Measurements from ENCODE around the gene TOMM70. TPM values are rescaled to one million over a fixed set of nuclear protein-coding genes. Genes with fewer than 3 reads are reported as not detected.

The TOMM70 gene
- total and polyA plus RNA-seq, 2 of the 13 experiments (the other 11 are each of a cell fraction or from before 2014, with no cell fraction given): 27.0 to 77.2 TPM

GRCh38 chr3:100352296-100353231 is 48.3 kb downstream of the TOMM70 start (continued):
- TF ChIP-seq LCORL (IDR thresholded peaks at IDR 0.05) (no peak), LCORL (CRISPR knock-in tag; IDR thresholded peaks at IDR 0.05) (0 out of 2 replicates have a peak, but pooled peaks have one; percentile 27), HNRNPLL (IDR thresholded peaks at IDR 0.05; ENCODE audit: low read depth, low read length, poor library complexity, severe bottlenecking) (no peak), CAMTA2 (CRISPR knock-in tag; IDR thresholded peaks at IDR 0.05; ENCODE audit: borderline replicate concordance) (no peak), RBM39 (IDR thresholded peaks at IDR 0.05; ENCODE audit: low read depth, low read length, poor library complexity, severe bottlenecking) (no peak), TFAP4 (IDR thresholded peaks at IDR 0.05; ENCODE audit: borderline replicate concordance, low read depth) (no peak), CCDC6 (CRISPR knock-in tag; IDR thresholded peaks at IDR 0.05) (no peak), ZNF776 (CRISPR knock-in tag; IDR thresholded peaks at IDR 0.05) (no peak), ZNF33B (CRISPR knock-in tag; IDR thresholded peaks at IDR 0.05) (0 out of 2 replicates have a peak, but pooled peaks have one; percentile 36), ATM (IDR thresholded peaks at IDR 0.05; ENCODE audit: borderline replicate concordance) (no peak), NR2F6 (IDR thresholded peaks at IDR 0.05) (no peak), NR2F6 (CRISPR knock-in tag; IDR thresholded peaks at IDR 0.05) (no peak), MATR3 (CRISPR knock-in tag; IDR thresholded peaks at IDR 0.05) (no peak), RXRA (CRISPR knock-in tag; IDR thresholded peaks at IDR 0.05) (no peak), ELK4 (CRISPR knock-in tag; IDR thresholded peaks at IDR 0.05; ENCODE audit: borderline replicate concordance) (no peak), ZNF383 (CRISPR knock-in tag; IDR thresholded peaks at IDR 0.05; ENCODE audit: borderline replicate concordance) (no peak), ZBTB1 (CRISPR knock-in tag; IDR thresholded peaks at IDR 0.05; ENCODE audit: borderline replicate concordance) (no peak), ZHX1 (CRISPR knock-in tag; IDR thresholded peaks at IDR 0.05; ENCODE audit: low read depth) (no peak)
- TF ChIP-seq, protein P1, sequence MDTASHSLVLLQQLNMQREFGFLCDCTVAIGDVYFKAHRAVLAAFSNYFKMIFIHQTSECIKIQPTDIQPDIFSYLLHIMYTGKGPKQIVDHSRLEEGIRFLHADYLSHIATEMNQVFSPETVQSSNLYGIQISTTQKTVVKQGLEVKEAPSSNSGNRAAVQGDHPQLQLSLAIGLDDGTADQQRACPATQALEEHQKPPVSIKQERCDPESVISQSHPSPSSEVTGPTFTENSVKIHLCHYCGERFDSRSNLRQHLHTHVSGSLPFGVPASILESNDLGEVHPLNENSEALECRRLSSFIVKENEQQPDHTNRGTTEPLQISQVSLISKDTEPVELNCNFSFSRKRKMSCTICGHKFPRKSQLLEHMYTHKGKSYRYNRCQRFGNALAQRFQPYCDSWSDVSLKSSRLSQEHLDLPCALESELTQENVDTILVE (CRISPR knock-in tag; IDR thresholded peaks at IDR 0.05): no peak
- TF ChIP-seq, protein P2, sequence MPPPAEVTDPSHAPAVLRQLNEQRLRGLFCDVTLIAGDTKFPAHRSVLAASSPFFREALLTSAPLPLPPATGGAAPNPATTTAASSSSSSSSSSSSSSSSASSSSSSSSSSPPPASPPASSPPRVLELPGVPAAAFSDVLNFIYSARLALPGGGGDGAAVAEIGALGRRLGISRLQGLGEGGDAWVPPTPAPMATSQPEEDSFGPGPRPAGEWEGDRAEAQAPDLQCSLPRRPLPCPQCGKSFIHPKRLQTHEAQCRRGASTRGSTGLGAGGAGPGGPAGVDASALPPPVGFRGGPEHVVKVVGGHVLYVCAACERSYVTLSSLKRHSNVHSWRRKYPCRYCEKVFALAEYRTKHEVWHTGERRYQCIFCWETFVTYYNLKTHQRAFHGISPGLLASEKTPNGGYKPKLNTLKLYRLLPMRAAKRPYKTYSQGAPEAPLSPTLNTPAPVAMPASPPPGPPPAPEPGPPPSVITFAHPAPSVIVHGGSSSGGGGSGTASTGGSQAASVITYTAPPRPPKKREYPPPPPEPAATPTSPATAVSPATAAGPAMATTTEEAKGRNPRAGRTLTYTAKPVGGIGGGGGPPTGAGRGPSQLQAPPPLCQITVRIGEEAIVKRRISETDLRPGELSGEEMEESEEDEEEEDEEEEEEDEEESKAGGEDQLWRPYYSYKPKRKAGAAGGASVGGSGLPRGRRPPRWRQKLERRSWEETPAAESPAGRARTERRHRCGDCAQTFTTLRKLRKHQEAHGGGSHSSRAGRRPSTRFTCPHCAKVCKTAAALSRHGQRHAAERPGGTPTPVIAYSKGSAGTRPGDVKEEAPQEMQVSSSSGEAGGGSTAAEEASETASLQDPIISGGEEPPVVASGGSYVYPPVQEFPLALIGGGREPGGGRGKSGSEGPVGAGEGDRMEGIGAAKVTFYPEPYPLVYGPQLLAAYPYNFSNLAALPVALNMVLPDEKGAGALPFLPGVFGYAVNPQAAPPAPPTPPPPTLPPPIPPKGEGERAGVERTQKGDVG (CRISPR knock-in tag; IDR thresholded peaks at IDR 0.05; ENCODE audit: borderline replicate concordance): no peak
